HepG2 (cell line): ENCODE data around the gene PTMA. TPM values are rescaled to one million over a fixed set of nuclear protein-coding genes. Genes with fewer than 3 reads are reported as not detected.

Experiments used
- ATF5 ChIP-seq: sonication (generic); formaldehyde crosslinking; IDR thresholded peaks from 2 replicates; pipeline ENCODE4 v1.4.0; 2020; ENCODE audit warnings: mild to moderate bottlenecking, low read depth, missing genetic modification reagents
- BCL6 ChIP-seq: IDR thresholded peaks from 2 replicates; pipeline ENCODE4 v1.6.1; 2016; ENCODE audit warnings: missing genetic modification reagents, missing compliant biosample characterization
- BRD4 ChIP-seq: sonication (generic); formaldehyde crosslinking; IDR thresholded peaks from 2 replicates; pipeline ENCODE4 v1.4.0; 2020; ENCODE audit warnings: missing genetic modification reagents
- CC2D1A ChIP-seq: sonication (generic); formaldehyde crosslinking; IDR thresholded peaks from 2 replicates; pipeline ENCODE4 v1.8.1; 2023; ENCODE audit warnings: mild to moderate bottlenecking, missing genetic modification reagents
- DMTF1 ChIP-seq: sonication (generic); formaldehyde crosslinking; IDR thresholded peaks from 2 replicates; pipeline ENCODE4 v1.4.0; 2020; ENCODE audit warnings: mild to moderate bottlenecking, missing genetic modification reagents
- HDAC6 ChIP-seq: fragments of 200-600 bp; sonication (generic); IDR thresholded peaks from 2 replicates; pipeline ENCODE4 v1.7.0; 2017; ENCODE audit warnings: mild to moderate bottlenecking, antibody characterized with exemption, low read length, low read depth
- HNF1B ChIP-seq: sonication (generic); formaldehyde crosslinking; IDR thresholded peaks from 2 replicates; pipeline ENCODE4 v1.5.1; 2020; ENCODE audit warnings: mild to moderate bottlenecking, moderate library complexity, missing genetic modification reagents
- HOXA5 ChIP-seq: sonication (generic); formaldehyde crosslinking; IDR thresholded peaks from 2 replicates; pipeline ENCODE4 v1.4.0; 2020; ENCODE audit warnings: missing genetic modification reagents
- JDP2 ChIP-seq: sonication (generic); formaldehyde crosslinking; IDR thresholded peaks from 2 replicates; pipeline ENCODE4 v1.8.1; 2022; ENCODE audit warnings: missing genetic modification reagents, borderline replicate concordance
- MATR3 ChIP-seq: sonication (generic); formaldehyde crosslinking; IDR thresholded peaks from 2 replicates; pipeline ENCODE4 v1.4.0; 2020; ENCODE audit warnings: missing genetic modification reagents
- PRDM15 ChIP-seq: sonication (generic); formaldehyde crosslinking; IDR thresholded peaks from 2 replicates; pipeline ENCODE4 v1.4.0; 2020; ENCODE audit warnings: missing genetic modification reagents
- TBX2 ChIP-seq: sonication (generic); formaldehyde crosslinking; IDR thresholded peaks from 2 replicates; pipeline ENCODE4 v1.5.0; 2020; ENCODE audit warnings: missing genetic modification reagents, mild to moderate bottlenecking, borderline replicate concordance
- ZNF180 ChIP-seq: sonication (generic); formaldehyde crosslinking; IDR thresholded peaks from 2 replicates; pipeline ENCODE4 v1.4.0; 2020; ENCODE audit warnings: low read depth, missing genetic modification reagents, borderline replicate concordance
- ZNF276 ChIP-seq: sonication (generic); formaldehyde crosslinking; IDR thresholded peaks from 2 replicates; pipeline ENCODE4 v1.4.0; 2020; ENCODE audit warnings: mild to moderate bottlenecking, low read depth, missing genetic modification reagents
- ZNF329 ChIP-seq: sonication (generic); formaldehyde crosslinking; IDR thresholded peaks from 2 replicates; pipeline ENCODE4 v1.9.0; 2021; ENCODE audit warnings: low read depth, mild to moderate bottlenecking, missing genetic modification reagents
- ZNF496 ChIP-seq: sonication (generic); formaldehyde crosslinking; IDR thresholded peaks from 2 replicates; pipeline ENCODE4 v1.8.1; 2023; ENCODE audit warnings: mild to moderate bottlenecking, moderate library complexity, missing genetic modification reagents; ENCODE audit not compliant: insufficient replicate concordance
- ZNF652 ChIP-seq: IDR thresholded peaks from 2 replicates; pipeline ENCODE4 v1.6.1; 2016; ENCODE audit warnings: low read depth, borderline replicate concordance
- ZNF878 ChIP-seq: sonication (generic); formaldehyde crosslinking; IDR thresholded peaks from 2 replicates; pipeline ENCODE4 v1.8.1; 2023; ENCODE audit warnings: mild to moderate bottlenecking, missing genetic modification reagents, moderate library complexity
- polyA plus RNA-seq, 8 experiments: library from polyadenylated mRNA; depleted of rRNA in 3 of 8; stranded (reverse) in 7 of 8; unstranded in 1 of 8; fragments of >200 nt; fragmentation: Illumina TruSeq in 4 of 8; extraction: Trizol in 4 of 8; gene quantifications; 2 replicates each; pipeline versions ENCODE4 v1.2.1 to v1.2.3, GENCODE V29; 2011 to 2016; ENCODE audit warnings: low read depth in 4 of 8, missing spikeins in 1 of 8, mixed read lengths in 1 of 8; ENCODE audit not compliant: insufficient read depth in 1 of 8
- total RNA-seq, 5 experiments: library from RNA; depleted of rRNA; stranded (reverse); fragments of >200 nt; fragmentation: Illumina TruSeq; extraction: Trizol; gene quantifications; 2 replicates each; pipeline ENCODE4 v1.2.3, GENCODE V29; 2016; ENCODE audit warnings: low read depth in 1 of 5

PTMA gene
- total and polyA plus RNA-seq, 2 of the 13 experiments (the other 11 are each of a cell fraction or from before 2014, with no cell fraction given): 190 to 1,086 TPM

- TF ChIP-seq ZNF496 (CRISPR knock-in tag) (no peak), JDP2 (0 out of 2 replicates have a peak, but pooled peaks have one; percentile 42), HDAC6 (no peak), BRD4 (peak; percentile 92), ATF5 (CRISPR knock-in tag) (no peak), PRDM15 (CRISPR knock-in tag) (peak; percentile 100), HOXA5 (CRISPR knock-in tag) (peak; percentile 60), DMTF1 (CRISPR knock-in tag) (no peak), ZNF329 (CRISPR knock-in tag) (peak; percentile 72; the same call in 1 of the 2 replicates), MATR3 (CRISPR knock-in tag) (no peak), ZNF652 (CRISPR knock-in tag) (no peak; the same call in 1 of the 2 replicates), ZNF276 (CRISPR knock-in tag) (no peak), ZNF878 (no peak; the same call in 1 of the 2 replicates), BCL6 (CRISPR knock-in tag) (no peak), CC2D1A (no peak), HNF1B (CRISPR knock-in tag) (peak; percentile 65), ZNF180 (CRISPR knock-in tag) (no peak), TBX2 (CRISPR knock-in tag) (no peak)
Measured at GRCh38 chr2:231706731-231707624, 1.3 kb upstream of the PTMA start (continued).
